Superior temporal gyrus (tissue), 1 donor: ENCODE data around the gene IREB2.
"Not testable (repeated sequence)": the region's sequence is repeated elsewhere in the genome, so short reads cannot be mapped to it uniquely, and the experiment has no call there.

Experiments used
- DNase-seq: peaks from one replicate; pipeline ENCODE4 v3.0.0-alpha.2; 2016; ENCODE audit errors: extremely low spot score

Gene IREB2

DNA sequence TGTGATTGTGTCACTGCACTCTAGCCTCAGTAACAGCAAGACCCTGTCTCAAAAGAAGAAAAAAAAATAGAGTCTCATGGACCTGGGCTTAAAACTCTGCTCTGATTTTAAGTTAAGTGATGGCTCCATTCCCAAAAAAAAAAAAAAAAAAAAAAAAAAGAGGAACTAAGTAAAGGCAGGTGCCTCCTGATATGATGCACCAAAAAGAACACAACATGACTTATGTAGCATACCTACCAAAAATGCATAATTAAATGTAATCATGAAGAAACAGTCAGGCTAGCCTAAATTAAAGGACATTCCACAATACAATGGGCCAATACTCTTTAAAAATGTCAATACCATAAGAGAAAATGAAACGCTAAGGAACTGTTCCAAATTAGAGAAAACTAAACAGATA, 5.4 kb upstream of the IREB2 start:
- DNase-seq = no peak

DNA sequence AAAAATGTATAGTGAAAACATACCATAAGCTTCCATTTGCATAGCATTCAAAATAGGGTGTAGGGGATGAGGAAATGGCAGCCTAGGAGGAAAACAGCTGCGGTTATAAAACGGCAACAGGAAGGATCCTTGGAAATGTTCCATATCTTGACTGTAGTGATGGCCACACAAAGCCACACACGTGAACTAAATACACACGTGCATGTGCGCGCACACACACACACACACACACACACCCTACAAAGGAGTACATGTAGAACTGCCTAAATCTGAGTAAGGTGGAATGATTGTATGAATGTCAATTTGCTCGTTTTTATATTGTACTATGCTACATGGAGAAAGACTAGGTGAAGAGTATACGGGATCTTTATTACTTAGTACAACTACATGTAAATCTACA, 3.9 kb upstream of the IREB2 start:
- DNase-seq = no peak

GRCh38 chr15:78434711-78435110, 3.3 kb upstream of the IREB2 start:
- not testable (repeated sequence) for DNase-seq

GRCh38 chr15:78437107-78437761, 782 bp upstream of the IREB2 start:
- no peak for DNase-seq

DNA sequence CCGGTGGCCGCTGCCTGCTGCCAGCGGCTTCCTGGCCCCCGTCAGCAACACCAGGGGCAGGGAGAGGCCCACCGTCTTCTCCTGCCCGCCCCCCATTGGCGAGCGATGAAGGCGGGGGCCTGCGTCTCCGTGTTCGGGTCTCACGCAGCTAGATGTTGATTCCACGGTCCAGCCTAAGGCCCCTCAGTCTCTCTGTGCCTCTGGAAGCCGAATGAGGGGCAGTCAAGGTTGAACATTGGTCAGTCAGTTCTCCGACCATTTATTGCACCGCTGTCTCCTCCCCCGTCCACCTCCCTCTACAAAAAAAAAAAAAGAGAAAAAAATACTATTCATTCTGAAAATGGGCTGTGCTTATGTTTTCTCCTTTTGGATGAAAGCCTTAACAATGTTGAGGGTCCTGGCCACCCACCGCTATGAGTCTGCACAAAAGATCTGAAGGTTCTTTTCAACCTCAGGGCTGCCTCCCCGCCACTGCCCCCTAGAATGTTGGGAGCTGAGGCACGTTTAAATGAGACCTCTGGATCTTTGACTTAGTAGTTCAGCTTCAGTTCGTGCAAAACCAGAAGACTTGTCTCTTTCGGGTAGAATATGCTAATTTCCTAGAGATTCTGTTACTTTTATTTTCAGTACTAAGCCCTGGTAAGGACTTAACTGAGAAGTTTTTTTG, 736 bp downstream of the IREB2 start:
- DNase-seq = no peak

DNA sequence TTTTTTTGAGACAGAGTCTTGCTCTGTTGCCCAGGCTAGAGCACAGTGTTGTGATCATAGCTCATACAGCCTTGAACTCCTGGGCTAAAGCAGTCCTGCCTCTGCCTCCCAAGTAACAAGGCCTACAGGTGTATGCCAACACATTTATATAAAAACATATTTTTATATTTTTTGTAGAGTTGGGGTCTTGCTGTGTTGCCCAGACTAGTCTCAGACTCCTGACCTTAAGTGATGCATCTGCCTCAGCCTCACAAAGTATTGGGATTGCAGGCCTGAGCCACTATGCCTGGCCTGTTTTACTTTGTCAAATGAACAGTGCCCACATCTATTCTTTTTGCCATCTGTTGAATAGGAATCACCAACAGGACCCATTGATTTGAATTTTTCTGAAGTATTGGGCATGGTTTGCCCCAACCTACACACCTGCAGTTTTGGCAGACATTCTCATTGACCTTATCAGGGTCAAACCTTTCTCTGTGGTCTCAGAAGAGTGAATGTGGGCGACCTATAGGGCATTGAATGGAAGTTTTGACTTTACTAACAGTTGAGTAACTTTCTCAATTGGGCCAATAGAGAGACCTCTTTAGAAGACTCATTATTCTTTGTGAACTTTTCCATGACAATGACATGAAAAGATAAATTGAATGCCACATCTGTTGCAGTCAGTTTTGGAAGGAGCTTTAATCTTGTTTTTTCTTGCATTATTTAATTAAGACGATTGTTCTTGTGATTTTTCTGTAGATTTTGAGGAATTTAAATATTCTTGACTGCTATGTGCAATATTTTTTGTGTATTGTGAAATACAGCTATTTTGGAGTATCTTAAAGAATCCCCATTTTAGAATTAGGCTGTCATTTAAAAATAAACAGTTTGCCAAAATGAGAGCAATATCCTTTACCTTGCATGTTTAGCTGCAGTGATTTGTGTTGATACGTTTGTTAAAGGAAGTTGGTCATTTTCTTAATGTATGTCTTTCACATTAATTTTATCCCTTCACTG, 2.7 kb downstream of the IREB2 start:
- no peak for DNase-seq

DNA sequence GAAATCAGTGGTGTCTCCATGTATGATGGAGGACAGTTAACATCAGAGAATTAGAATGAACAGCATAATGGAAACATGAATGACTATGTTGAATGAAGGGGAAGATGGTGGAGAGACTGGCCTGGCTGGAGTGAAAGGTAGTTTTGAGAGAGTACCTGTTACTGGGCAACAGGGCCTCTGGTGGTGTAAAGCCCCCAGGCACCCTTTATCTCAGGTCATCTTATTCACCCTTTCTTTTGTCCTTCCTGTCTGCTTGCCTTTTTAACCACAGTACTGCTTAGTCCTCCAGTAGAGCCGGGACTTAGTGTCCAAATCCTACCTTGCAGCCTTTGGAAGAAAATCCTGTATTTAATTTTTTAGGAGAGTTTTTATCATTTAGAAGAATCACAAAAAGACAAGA, 6.2 kb downstream of the IREB2 start:
- DNase-seq = no peak

DNA sequence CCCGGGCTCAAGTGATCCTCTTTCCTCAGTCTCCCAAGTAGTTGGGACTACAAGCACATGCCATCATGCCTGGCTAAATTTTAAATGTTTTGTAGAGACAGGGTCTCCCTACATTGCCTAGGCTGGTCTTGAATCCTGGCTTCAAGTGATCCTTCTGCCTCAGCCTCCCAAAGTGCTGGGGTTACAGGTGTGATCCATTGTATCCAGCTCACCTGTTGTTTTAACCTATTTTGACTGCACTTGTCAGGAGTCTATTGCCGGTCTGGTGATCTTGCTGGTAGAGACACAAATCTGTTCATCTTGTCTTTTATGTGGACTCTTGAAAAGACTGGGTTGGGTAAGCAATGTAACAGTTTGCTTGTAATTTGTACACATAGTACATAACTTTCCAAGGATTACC, 7.9 kb downstream of the IREB2 start:
- no peak for DNase-seq

- no peak for DNase-seq
Observed at GRCh38 chr15:78446551-78446950, 8.5 kb downstream of the IREB2 start.

- no peak for DNase-seq
Observed at GRCh38 chr15:78448441-78449219, 10.6 kb downstream of the IREB2 start.

DNA sequence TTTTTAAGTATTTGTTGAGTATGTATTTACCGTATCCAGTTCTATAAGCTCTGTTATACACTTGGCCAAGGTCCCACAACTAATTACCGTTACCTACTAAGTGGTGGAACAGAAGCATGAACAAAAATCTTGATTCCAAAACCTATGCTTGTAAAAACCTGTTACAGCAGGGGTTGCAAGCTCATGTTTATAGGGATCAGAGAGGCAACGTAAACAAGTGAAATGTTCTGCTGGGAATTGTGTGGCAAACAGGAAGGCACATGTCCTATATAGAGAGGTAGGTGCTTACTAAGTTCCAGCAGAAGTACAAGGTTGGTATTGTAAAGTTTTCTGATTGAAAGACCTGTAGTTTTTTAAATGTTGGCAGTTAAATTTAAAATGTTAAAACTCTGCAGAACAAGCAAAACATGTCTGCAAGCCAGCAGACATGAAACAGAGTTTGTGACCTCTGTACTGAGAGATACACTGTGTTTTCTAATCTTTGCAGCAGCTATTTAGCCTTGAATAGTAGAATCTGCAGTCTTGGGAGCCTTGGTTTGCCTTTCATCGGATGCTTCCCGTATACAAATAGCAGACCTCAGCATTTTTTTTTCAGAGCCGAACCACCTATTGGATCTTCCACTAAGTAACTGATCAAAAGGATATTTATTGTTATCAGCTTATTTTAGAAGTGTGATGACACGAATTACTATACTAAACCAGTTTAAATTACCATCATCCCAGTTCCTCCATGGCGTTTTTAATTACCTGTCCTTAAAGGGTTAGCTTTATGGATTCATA, 11.4 kb downstream of the IREB2 start:
- DNase-seq = no peak

DNA sequence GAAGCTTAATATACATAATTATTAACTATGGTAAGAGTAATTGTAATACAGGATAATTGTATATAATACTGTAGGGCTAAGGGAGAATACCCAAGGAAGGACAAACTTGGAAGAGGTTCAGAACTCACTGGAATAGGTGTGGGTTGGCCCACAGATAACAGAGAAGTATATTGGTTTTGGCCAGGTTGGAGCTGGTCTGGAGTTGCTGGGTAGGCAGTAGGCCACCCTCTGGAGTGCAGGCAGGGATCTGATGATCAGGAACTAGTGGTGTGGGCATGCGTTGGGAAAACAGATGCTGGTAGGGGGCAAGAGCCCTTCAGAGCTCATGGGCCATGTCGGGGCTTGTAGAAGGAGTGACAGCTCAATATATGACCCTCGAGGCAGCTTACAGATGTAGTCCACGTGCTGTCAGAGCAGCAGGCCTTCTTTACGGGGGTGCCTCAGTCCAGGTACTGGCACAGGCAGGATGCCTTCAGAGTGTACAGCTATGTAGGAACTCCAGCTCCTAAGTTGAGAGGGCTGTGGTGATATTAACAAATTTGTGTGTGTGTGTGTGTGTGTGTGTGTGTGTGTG, 12.4 kb downstream of the IREB2 start:
- no peak for DNase-seq

- no peak for DNase-seq
Observed at GRCh38 chr15:78452485-78452884, 14.5 kb downstream of the IREB2 start.

DNA sequence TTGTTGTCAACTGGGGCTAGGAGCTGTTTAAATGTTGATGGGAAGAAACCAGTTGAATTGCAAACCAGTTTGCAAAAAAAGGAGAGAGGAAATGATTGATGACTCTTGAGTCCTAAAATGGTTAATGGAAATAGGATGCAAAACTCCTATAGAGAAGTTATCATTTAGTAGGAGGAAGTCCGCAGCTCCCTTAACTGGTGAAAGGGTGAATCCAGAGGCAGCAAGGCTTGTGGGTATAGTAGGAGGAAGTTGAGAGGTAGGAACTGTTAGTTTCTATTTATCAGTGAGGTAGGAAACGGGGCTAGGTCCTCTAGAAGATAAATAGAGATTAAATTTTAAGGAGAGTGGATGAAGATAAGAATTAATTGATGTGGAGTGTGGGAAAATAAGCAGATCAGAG, 15.4 kb downstream of the IREB2 start:
- no peak for DNase-seq

- DNase-seq = no peak
Observed at GRCh38 chr15:78454992-78455391, 17.0 kb downstream of the IREB2 start.

DNA sequence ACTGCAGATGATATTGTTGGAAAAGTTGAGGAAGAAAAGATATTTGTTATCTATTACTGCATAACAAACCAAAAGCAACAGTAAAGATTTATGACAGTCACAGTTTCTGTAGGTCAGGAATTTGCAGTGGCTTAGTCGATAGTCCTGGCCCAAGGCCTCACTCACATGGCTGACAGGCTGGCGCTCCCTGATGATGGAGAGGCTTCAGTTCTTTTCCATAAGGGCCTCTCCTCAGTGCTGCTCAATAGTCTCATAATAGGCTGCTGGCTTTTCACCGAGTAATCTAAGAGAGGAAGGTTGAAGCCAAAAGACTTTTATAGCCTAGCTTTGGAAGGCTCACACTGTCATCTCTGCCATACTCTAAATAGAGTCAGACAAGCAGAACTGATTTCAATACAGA, 17.7 kb downstream of the IREB2 start:
- no peak for DNase-seq

- DNase-seq = no peak
Observed at GRCh38 chr15:78456426-78456825, 18.4 kb downstream of the IREB2 start.

- no peak for DNase-seq
Observed at GRCh38 chr15:78457101-78457500, 19.1 kb downstream of the IREB2 start.

- DNase-seq = no peak
Observed at GRCh38 chr15:78460737-78461136, 22.7 kb downstream of the IREB2 start.

- no peak for DNase-seq
Observed at GRCh38 chr15:78461171-78461888, 23.3 kb downstream of the IREB2 start.
